OCI-LY3 (cell line): ENCODE results near the gene SREBF1.

Experiments used
- CTCF ChIP-seq: fragments of 200-600, 300-600 bp; sonication (generic); IDR thresholded peaks from 2 replicates; pipeline ENCODE4 v1.5.1; 2014; ENCODE audit warnings: antibody characterized with exemption, low read length, low read depth
- EZH2phosphoT487 ChIP-seq: fragments of 200-600 bp; shearing (Covaris generic); IDR thresholded peaks from 2 replicates; pipeline ENCODE4 v1.6.1; 2018; ENCODE audit warnings: antibody characterized with exemption, mixed run types, low read depth

GRCh38 chr17:17783825-17784656 lies 52.7 kb downstream of the SREBF1 start:
- no peak for TF ChIP-seq CTCF
- TF ChIP-seq EZH2phosphoT487 = no peak
